HEK293T (cell line): ENCODE data around the gene OOEP.

Experiments used
- BHLHE40 ChIP-seq: fragments of 450-650 bp; IDR thresholded peaks from 2 replicates; pipeline ENCODE4 v1.6.1; 2016; ENCODE audit warnings: mild to moderate bottlenecking, moderate library complexity, borderline replicate concordance
- CTBP1 ChIP-seq: fragments of 450-650 bp; IDR thresholded peaks from 2 replicates; pipeline ENCODE4 v1.6.1; 2016; ENCODE audit warnings: borderline replicate concordance
- ELF4 ChIP-seq: fragments of 450-650 bp; IDR thresholded peaks from 2 replicates; pipeline ENCODE4 v1.6.1; 2017; ENCODE audit warnings: antibody characterized with exemption
- FOXK2 ChIP-seq: fragments of 450-650 bp; IDR thresholded peaks from 2 replicates; pipeline ENCODE4 v1.6.1; 2016; ENCODE audit warnings: mild to moderate bottlenecking
- L3MBTL2 ChIP-seq: fragments of 450-650 bp; conservative IDR thresholded peaks from 2 replicates; pipeline ENCODE4 v1.6.1; 2016; ENCODE audit warnings: mild to moderate bottlenecking
- SP1 ChIP-seq: fragments of 450-650 bp; IDR thresholded peaks from 2 replicates; pipeline ENCODE4 v1.6.1; 2017
- SUZ12 ChIP-seq: fragments of 450-650 bp; IDR thresholded peaks from 2 replicates; pipeline ENCODE4 v1.6.1; 2016; ENCODE audit warnings: mild to moderate bottlenecking
- TARDBP ChIP-seq: fragments of 450-650 bp; IDR thresholded peaks from 2 replicates; pipeline ENCODE4 v1.6.1; 2016

GRCh38 chr6:73353636-73354593, 15.8 kb downstream of the OOEP start, which contains the start of gene DPPA5:
- no peak for TF ChIP-seq L3MBTL2
- no peak for TF ChIP-seq TARDBP
- no peak for TF ChIP-seq SP1
- no peak for TF ChIP-seq SUZ12
- no peak for TF ChIP-seq CTBP1
- no peak for TF ChIP-seq ELF4
- no peak for TF ChIP-seq FOXK2
- no peak for TF ChIP-seq BHLHE40
